Pancreas (tissue), 10 donors: Measurements from ENCODE around the gene SAP130. TPM values are rescaled to one million over a fixed set of nuclear protein-coding genes. Genes with fewer than 3 reads are reported as not detected.

Experiments used
- ATAC-seq, 4 donors: fragments of 200-7000 bp; cut with Tn5 transposase; one replicate each; pipeline versions ENCODE4 v1.8.0 to v1.9.1; 2020; ENCODE audit warnings: mild to moderate bottlenecking in 4 of 4, moderate library complexity in 4 of 4
- DNase-seq, 6 donors: peaks; one replicate each; pipeline ENCODE4 v3.0.0-alpha.2; 2020
- FAIRE-seq: peaks from 2 replicates; lab custom pipeline; 2012; peaks lifted over from hg19 to GRCh38; lab: Jason Lieb, UNC
- H3K27ac ChIP-seq, 4 donors: fragments of 200-600 bp; sonication (generic); 1 replicate in 3 of 4; 2 replicates in 1 of 4; pipeline versions ENCODE4 v1.5.0 to v1.8.0; 2020
- H3K27me3 ChIP-seq, 4 donors: fragments of 200-600 bp; one replicate each; pipeline ENCODE4 v1.8.0; 2021
- H3K36me3 ChIP-seq, 3 donors: fragments of 200-600 bp; sonication (generic) in 1 of 3; one replicate each; pipeline versions ENCODE4 v1.5.0 to v1.8.0; 2020 to 2021
- H3K4me1 ChIP-seq, 3 donors: fragments of 200-600 bp; one replicate each; pipeline ENCODE4 v1.8.0; 2021
- H3K4me3 ChIP-seq, 4 donors: fragments of 200-600 bp; sonication (generic) in 2 of 4; one replicate each; pipeline versions ENCODE4 v1.5.0 to v1.8.0; 2020 to 2021
- H3K9me3 ChIP-seq, 4 donors: fragments of 200-600 bp; one replicate each; pipeline ENCODE4 v1.8.0; 2021
- WGBS, 2 donors: extraction: QIAGEN DNeasy Blood & Tissue Kit; methylation state at CpG; one replicate each; pipeline ENCODE4 v1.1.7; 2013; 5-methylcytosine and 5-hydroxymethylcytosine counted together
- intact Hi-C, 3 donors: fragments of 100-400 bp; cut with DNase I; formaldehyde crosslinking; loops; one replicate each; pipeline versions ENCODE4 v1.11.1 to v1.14.2; 2022
- polyA plus RNA-seq, 2 donors: library from polyadenylated mRNA; stranded (reverse); fragments of 200-250 nt; gene quantifications; one replicate each; pipeline ENCODE4 v1.2.3, GENCODE V29; 2013
- total RNA-seq, 6 donors: library from RNA; stranded (reverse); fragmentation: NEBNext Ultra II Directional in 4 of 6; extraction: Animal tissue kit (Norgen Biotek cat#: 25700) in 4 of 6; gene quantifications; one replicate each; pipeline versions ENCODE4 v1.2.1 to v1.2.4, GENCODE V29; 2021 to 2023
- TF ChIP-seq, protein P1 (sequence below), 4 donors: fragments of 200-600 bp; sonication (generic) in 3 of 4; IDR thresholded peaks; one replicate each; pipeline versions ENCODE4 v1.5.0 to v1.8.0; 2021; ENCODE audit warnings: antibody characterized with exemption in 4 of 4
- donor health status: healthy with polysubstance abuse.
- donor health status: DM: no; HTN: no; CAD: no; lungs with moderate emphysema.
- donor health status: DM: no; HTN: no; CAD: no.
- donor health status: control.
- donor health status: control.
- donor health status: Bipolar disorder and iron deficiency.
- donor health status: DM: yes; HTN: yes; CAD: no.
- donor health status: DM: no; HTN: no; CAD: no.
- donor health status: DM: no; HTN: no; CAD: no.
- donor health status: DM: yes; HTN: yes; CAD: no.

SAP130 gene
- total and polyA plus RNA-seq, 8 donors, result 4.5 to 14.1 (median 9.3) TPM

GRCh38 chr2:128053331-128053730 lies 25.5 kb upstream of the SAP130 start:
- H3K27me3 ChIP-seq, result no peaks in the 10 kb centered on the region
- TF ChIP-seq, protein P1, sequence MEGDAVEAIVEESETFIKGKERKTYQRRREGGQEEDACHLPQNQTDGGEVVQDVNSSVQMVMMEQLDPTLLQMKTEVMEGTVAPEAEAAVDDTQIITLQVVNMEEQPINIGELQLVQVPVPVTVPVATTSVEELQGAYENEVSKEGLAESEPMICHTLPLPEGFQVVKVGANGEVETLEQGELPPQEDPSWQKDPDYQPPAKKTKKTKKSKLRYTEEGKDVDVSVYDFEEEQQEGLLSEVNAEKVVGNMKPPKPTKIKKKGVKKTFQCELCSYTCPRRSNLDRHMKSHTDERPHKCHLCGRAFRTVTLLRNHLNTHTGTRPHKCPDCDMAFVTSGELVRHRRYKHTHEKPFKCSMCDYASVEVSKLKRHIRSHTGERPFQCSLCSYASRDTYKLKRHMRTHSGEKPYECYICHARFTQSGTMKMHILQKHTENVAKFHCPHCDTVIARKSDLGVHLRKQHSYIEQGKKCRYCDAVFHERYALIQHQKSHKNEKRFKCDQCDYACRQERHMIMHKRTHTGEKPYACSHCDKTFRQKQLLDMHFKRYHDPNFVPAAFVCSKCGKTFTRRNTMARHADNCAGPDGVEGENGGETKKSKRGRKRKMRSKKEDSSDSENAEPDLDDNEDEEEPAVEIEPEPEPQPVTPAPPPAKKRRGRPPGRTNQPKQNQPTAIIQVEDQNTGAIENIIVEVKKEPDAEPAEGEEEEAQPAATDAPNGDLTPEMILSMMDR (IDR thresholded peaks at IDR 0.05), result no peak
- no peak for ATAC-seq

DNA sequence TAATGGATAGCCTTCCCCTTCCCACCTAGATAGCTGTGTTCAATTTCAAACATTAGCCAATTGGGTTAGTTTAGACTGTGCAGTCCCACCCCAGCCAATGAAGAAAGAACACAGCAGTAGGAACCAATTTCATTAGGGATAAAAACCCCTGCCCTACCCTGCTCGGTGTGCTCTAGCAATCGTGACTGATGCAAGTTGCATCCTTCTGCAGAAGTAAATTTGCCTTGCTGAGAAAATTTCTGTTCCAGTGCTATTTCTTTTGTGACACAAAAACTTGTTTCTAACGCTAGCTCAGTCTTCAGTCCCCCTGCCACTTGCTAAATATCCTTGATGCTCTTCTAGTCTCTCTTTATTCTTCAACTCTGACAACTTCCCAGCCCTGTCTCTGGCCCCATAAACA lies 15.2 kb upstream of the SAP130 start:
- Histone ChIP-seq H3K4me1 (no peaks in the 10 kb centered on the region), H3K27ac (no peak overlapping the region), H3K4me3 (no peak overlapping the region), H3K9me3 (no peaks in the 10 kb centered on the region), H3K36me3 (no peaks in the 10 kb centered on the region), H3K27me3 (no peaks in the 10 kb centered on the region)
- intact Hi-C loops, result no loop called here
- FAIRE-seq, result no peak
- 77 to 84% methylated on average over 3 of the region's 3 CpGs for WGBS, 2 donors
- DNase-seq, result no peak
- TF ChIP-seq, protein P1 (IDR thresholded peaks at IDR 0.05), result no peak
- no peak for ATAC-seq

More at GRCh38 chr2:128053331-128053730, 25.5 kb upstream of the SAP130 start:
- Histone ChIP-seq H3K4me1 (no peaks in the 10 kb centered on the region), H3K9me3 (no peaks in the 10 kb centered on the region), H3K27ac (no peak overlapping the region), H3K4me3 (no peak overlapping the region), H3K36me3 (no peaks in the 10 kb centered on the region)
- FAIRE-seq, result no peak
- WGBS, 2 donors, result 93 to 94% methylated on average over 12 of the region's 12 CpGs
- no peak for DNase-seq
- intact Hi-C loops, result no loop called here

- 75 to 79% methylated on average over 3 of the region's 3 CpGs for WGBS, 2 donors
- FAIRE-seq (no peak), ATAC-seq (no peak), DNase-seq (no peak)
- TF ChIP-seq, protein P1 (IDR thresholded peaks at IDR 0.05), result no peak
- no peaks in the 10 kb centered on the region for H3K27me3 ChIP-seq
- no peak overlapping the region for H3K4me3 ChIP-seq
- H3K9me3 ChIP-seq, result no peaks in the 10 kb centered on the region
- H3K27ac ChIP-seq, result no peak overlapping the region
- intact Hi-C loops, result no loop called here
- H3K36me3 ChIP-seq, result no peaks in the 10 kb centered on the region
- H3K4me1 ChIP-seq, result no peaks in the 10 kb centered on the region
Observed at GRCh38 chr2:128041561-128041960, 13.7 kb upstream of the SAP130 start.

- intact Hi-C loops, result no loop called here
- no peak for ATAC-seq
- H3K4me3 ChIP-seq, result no peak overlapping the region
- no peak for FAIRE-seq
- whole genome bisulfite sequencing, 2 donors, result 47 to 52% methylated on average over 8 of the region's 8 CpGs
- no peaks in the 10 kb centered on the region for H3K9me3 ChIP-seq
- no peaks in the 10 kb centered on the region for H3K4me1 ChIP-seq
- no peaks in the 10 kb centered on the region for H3K36me3 ChIP-seq
- no peak overlapping the region for H3K27ac ChIP-seq
- DNase-seq, result no peak
- H3K27me3 ChIP-seq, result no peaks in the 10 kb centered on the region
- TF ChIP-seq, protein P1 (IDR thresholded peaks at IDR 0.05), result no peak
Observed at GRCh38 chr2:128040166-128040771, 12.4 kb upstream of the SAP130 start.

DNA sequence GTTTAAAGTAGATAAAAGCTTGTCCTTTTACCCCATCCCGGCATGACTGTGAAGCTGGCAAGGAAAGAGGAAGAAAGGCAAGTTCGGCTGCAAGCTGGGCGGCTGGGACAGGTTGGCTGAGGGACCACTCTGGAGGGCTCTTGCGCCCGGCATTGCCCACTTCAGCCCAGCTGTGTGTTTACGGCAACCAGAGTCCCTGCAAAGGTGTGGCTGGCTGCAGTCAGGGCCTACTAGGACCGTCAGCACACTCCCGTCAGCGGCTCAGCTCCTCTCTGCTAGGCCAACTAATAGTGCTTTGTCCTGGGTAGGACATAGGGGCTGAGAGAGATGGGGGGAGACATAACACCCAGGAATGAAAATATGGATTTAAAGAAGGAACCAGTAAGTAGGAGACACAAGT lies 11.7 kb upstream of the SAP130 start:
- H3K27me3 ChIP-seq, result no peaks in the 10 kb centered on the region
- no peak overlapping the region for H3K27ac ChIP-seq
- no peak overlapping the region for H3K4me3 ChIP-seq
- TF ChIP-seq, protein P1 (IDR thresholded peaks at IDR 0.05), result no peak
- H3K36me3 ChIP-seq, result no peaks in the 10 kb centered on the region
- FAIRE-seq (no peak), ATAC-seq (no peak), DNase-seq (no peak)
- intact Hi-C loops, result no loop called here
- 88 to 91% methylated on average over 9 of the region's 9 CpGs for WGBS, 2 donors
- H3K4me1 ChIP-seq, result no peaks in the 10 kb centered on the region
- no peaks in the 10 kb centered on the region for H3K9me3 ChIP-seq
